Activated T-cell treated with anti-CD3 and anti-CD28 coated beads, Interleukin-2, amount 50 U/mL, for 24 hours (primary cell): ENCODE results near the gene LLCFC1.

Experiments used
- DNase-seq: peaks from one replicate; pipeline ENCODE4 v3.0.0-alpha.2; 2020
- H3K27ac Mint-ChIP-seq: 2 replicates; pipeline ENCODE4 v1.8.0; 2020; ENCODE audit warnings: mild to moderate bottlenecking, mixed read lengths
- H3K27me3 Mint-ChIP-seq: 2 replicates; pipeline ENCODE4 v1.8.0; 2020; ENCODE audit warnings: mixed read lengths
- H3K36me3 Mint-ChIP-seq: 2 replicates; pipeline ENCODE4 v1.8.0; 2020; ENCODE audit warnings: low read depth, mixed read lengths
- H3K4me1 Mint-ChIP-seq: 2 replicates; pipeline ENCODE4 v1.8.0; 2020; ENCODE audit warnings: low read depth, mixed read lengths
- H3K4me3 Mint-ChIP-seq: 2 replicates; pipeline ENCODE4 v1.8.0; 2020; ENCODE audit warnings: mild to moderate bottlenecking, moderate library complexity, mixed read lengths
- H3K9me3 Mint-ChIP-seq: 2 replicates; pipeline ENCODE4 v1.8.0; 2020; ENCODE audit warnings: mixed read lengths

Gene LLCFC1

DNA sequence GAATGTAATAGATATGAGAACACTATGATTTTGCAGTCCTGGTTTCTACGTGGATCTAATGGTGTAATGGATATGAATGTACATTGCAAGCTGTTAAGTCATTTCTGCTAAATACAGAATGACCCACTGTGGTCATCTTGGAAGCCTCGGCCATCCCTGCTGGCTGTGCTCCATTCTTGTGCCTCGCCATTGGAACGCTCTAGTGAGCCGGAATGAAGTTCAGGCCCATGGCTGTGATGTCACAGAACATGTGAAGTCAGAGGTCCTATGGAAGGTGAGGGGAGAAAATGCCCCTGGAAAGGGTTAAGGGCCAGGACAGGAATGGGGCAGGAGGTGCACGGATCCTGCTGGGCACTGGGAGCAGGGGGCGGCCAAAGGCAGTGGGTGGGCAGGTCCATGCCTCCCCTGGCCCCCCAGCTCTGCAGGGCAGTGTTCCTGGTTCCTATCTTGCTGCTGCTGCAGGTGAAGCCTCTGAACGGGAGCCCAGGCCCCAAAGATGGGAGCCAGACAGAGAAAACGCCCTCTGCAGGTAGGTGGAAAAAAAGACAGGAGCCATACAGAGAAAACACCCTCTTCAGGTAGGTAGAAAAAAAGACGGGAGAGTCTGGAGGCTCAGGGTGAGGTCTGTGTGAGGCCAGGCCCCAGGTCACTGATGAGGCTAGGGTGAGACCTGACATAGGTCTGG, at the start of gene LLCFC1:
Gene LLCFC1, plus strand, starts transcription at position 259 of the 685 bp plus-strand sequence. Its CDS starts 138 bp downstream, at position 397.
- Mint-ChIP-seq H3K36me3 (no peaks in the 10 kb centered on the region), H3K27ac (no peak within 1 kb of the TSS), H3K4me1 (no peaks in the 10 kb centered on the region), H3K27me3 (peaks cover 2% of the 10 kb centered on the region), H3K4me3 (no peak within 1 kb of the TSS), H3K9me3 (no peaks in the 10 kb centered on the region)
- no peak for DNase-seq

DNA sequence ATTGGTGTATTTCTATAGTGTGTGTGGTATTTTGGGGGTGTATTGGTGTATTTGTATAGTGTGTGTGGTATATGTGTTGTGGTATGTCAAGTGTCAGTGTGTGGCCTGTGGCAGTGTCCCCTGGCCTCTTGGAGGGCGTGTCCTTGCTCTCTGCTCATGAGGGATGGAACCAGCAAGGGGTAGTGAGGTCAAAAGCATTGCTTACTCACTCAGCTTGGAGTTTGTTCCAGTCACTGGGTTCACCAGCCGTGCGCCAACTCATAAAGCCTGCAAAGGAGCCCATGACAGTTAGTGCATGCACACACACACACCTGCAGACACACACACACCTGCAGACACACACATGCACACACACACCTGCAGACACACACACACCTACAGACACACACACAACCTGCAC, 49.5 kb upstream of the LLCFC1 start:
- no peak overlapping the region for H3K4me3 Mint-ChIP-seq
- no peaks in the 10 kb centered on the region for H3K4me1 Mint-ChIP-seq

DNA sequence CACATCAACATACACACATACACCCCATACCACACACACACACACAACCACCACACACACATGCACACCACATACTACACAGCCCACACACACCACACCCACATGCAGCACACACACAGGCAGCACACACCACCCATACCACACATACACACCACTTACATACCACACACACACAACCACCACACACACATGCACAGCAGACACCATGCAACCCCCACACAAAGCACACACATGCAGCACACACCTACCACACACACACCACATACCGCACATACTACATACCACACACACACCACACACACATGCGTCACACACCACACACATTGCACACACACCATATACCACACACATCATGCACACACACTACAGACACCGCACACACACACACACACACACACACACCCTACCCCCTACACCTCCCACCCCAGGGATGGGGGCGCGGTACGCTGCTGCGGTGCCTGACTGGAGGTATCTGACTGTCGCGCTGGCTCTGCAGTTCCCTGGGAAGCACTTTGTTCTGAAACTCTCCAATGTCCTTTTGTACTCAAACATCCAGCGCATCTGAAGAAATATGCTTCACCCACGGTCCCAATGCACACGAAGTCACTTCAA, 48.3 kb upstream of the LLCFC1 start:
- no peaks in the 10 kb centered on the region for H3K27me3 Mint-ChIP-seq
- no peak overlapping the region for H3K4me3 Mint-ChIP-seq
- H3K4me1 Mint-ChIP-seq = no peaks in the 10 kb centered on the region
- no peak overlapping the region for H3K27ac Mint-ChIP-seq
- H3K9me3 Mint-ChIP-seq = no peaks in the 10 kb centered on the region
- peak; percentile 9 for DNase-seq
- H3K36me3 Mint-ChIP-seq = no peaks in the 10 kb centered on the region

More for the DNA sequence above, 49.5 kb upstream of the LLCFC1 start:
- Mint-ChIP-seq H3K27me3 (no peaks in the 10 kb centered on the region), H3K27ac (no peak overlapping the region), H3K36me3 (no peaks in the 10 kb centered on the region), H3K9me3 (no peaks in the 10 kb centered on the region)
- no peak for DNase-seq

DNA sequence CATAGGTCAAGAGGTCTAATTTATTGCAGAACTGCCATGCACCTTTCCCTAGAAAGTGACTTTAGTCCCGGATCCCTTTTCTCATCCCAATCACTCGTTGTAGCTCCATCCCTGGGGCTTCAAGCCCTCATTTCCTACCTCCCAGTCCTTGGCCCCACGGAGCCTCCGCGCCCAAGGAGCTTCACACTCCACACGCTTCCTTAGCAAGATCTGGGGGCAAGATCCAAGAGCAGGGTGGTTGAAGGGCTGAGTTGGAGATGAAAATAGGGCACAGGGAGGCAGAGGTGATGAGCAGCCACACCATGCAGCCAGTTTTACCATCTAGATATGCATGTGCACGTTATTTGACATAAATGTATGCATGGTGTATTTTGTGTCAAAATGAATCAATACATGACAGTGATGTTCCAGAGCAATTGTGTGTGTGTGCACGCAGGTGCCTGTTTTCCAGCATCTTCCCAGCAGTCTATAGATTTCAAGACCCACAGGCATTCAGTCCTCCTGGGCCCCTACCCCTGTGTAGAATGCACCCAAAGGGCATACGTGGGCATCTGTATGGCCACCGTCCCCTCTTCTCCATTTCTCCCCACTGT, 47.7 kb upstream of the LLCFC1 start:
- H3K27ac Mint-ChIP-seq = no peak overlapping the region
- H3K36me3 Mint-ChIP-seq = no peaks in the 10 kb centered on the region
- H3K9me3 Mint-ChIP-seq = no peaks in the 10 kb centered on the region
- H3K4me3 Mint-ChIP-seq = no peak overlapping the region
- no peaks in the 10 kb centered on the region for H3K4me1 Mint-ChIP-seq
- H3K27me3 Mint-ChIP-seq = no peaks in the 10 kb centered on the region
- DNase-seq = no peak

DNA sequence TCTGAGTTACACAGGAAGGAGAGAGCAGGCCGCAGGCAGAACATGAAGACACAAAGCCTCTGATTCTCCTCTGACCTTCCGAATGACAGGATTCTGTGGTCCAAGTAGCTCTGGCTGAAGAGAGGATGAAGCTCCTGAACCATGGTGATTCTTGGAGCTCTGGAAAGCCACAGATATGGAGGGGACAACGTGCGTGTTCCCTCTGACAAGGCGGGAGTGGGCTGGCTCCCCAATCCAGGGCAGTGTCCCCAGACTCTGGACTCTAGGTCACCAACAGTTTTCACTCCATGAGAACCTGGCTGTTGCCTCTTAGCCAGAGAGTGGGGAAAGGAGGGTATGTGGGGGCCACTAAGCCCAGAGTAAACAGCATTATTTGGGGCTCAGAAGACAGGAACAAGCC, 46.3 kb upstream of the LLCFC1 start:
- no peaks in the 10 kb centered on the region for H3K36me3 Mint-ChIP-seq
- no peak for DNase-seq

DNA sequence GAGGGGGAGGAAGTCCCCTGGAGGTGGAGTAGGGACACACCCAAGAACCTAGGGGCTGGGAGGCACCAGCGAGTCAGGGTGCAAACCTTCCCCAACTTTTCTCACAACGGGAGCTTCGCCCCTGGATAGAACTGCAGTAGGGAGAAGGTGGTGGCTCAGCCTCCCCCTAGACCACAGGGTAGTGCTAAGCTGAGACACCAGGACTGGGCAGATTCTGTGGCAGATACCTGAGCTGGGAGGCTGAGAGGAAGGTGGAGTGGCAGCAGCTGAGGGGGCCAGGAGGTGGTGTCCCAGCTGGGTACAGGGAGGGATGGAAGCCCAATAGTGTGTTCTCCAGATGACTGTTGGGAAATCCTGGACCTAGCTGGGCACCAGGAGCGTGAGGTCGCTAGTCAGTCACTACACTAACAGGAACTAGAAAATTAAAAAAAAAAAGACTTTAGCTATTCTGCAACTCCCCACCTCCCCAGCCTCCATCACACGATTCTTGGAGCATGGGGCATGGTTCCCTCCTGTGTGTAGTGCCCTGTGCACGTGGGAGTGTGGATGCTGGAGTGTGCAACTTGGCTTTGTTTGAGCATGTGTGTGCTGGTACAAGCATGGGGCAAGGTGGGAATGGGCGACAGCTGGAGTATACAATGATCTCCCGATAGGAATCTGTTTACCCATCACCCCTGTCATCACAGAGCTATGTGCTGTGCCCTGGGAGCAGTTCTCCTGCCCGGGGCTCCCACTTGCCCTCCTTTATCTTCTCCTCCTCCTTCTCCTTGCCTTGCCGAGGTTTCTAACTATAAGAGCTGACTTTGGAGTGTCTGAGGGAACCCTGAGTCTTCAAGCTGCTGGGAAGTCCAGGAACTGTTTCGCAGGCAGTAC, 44.9 kb upstream of the LLCFC1 start:
- DNase-seq = no peak
- no peak overlapping the region for H3K27ac Mint-ChIP-seq

More for the DNA sequence above, 46.3 kb upstream of the LLCFC1 start:
- no peaks in the 10 kb centered on the region for H3K9me3 Mint-ChIP-seq
- no peaks in the 10 kb centered on the region for H3K4me1 Mint-ChIP-seq
- H3K27ac Mint-ChIP-seq = no peak overlapping the region
- peaks cover 3% of the 10 kb centered on the region for H3K27me3 Mint-ChIP-seq
- no peak overlapping the region for H3K4me3 Mint-ChIP-seq

DNA sequence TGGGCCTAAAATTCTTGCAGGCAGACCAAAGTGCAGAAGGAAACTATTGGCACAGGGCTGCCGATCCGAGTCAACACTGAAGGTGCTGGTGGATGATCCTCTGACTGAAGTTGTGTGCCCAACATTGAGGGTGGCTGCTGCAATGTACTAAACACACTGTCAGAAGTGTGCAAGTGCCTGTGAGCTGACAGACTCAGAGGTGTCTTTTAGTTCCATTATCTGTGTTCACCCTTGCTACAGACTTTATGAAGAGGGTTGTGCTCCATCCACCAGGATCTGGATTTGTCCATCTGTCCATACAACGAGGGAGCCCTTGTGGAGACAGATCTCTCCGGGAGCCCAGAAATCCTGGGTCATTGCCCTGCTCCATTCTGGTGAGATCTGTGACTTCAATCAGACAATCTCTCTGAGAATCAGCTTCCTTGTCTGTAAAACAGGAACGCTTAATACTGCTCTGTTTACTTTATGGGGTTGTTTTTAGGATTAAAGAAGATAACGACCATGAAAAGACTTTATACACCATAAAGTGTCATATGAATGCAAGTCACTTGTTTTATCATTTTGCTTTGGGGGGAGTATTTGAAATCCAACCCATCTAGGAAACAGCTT, 44.2 kb upstream of the LLCFC1 start:
- H3K36me3 Mint-ChIP-seq = no peaks in the 10 kb centered on the region
- H3K27ac Mint-ChIP-seq = no peak overlapping the region
- H3K4me1 Mint-ChIP-seq = no peaks in the 10 kb centered on the region
- no peaks in the 10 kb centered on the region for H3K9me3 Mint-ChIP-seq
- H3K27me3 Mint-ChIP-seq = peaks cover 3% of the 10 kb centered on the region
- no peak for DNase-seq
- H3K4me3 Mint-ChIP-seq = no peak overlapping the region

More for the DNA sequence above, 44.9 kb upstream of the LLCFC1 start:
- Mint-ChIP-seq H3K27me3 (peaks cover 3% of the 10 kb centered on the region), H3K4me1 (no peaks in the 10 kb centered on the region), H3K4me3 (no peak overlapping the region), H3K9me3 (no peaks in the 10 kb centered on the region), H3K36me3 (no peaks in the 10 kb centered on the region)

DNA sequence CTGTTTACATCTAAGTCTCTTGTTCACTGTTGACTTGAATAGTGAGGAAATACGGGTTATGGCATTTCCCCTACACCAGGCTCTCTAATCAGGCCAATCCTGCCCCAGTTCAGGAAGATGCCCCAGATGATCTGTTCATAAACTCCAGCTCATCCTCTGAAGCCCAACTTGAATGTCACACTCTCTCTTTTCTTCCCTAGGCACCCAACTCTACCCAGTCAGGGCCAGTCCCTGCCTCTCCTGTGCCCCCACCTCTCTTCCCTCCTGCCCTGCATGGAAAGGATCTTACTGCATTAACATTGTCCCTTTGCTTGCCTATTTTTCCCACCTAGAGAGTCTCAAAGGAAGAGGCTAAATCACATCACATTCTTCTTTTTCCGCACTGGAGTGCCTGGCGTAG, 43.1 kb upstream of the LLCFC1 start:
- DNase-seq = no peak
- no peak overlapping the region for H3K4me3 Mint-ChIP-seq
- no peaks in the 10 kb centered on the region for H3K4me1 Mint-ChIP-seq
- no peaks in the 10 kb centered on the region for H3K36me3 Mint-ChIP-seq
- H3K27me3 Mint-ChIP-seq = peaks cover 3% of the 10 kb centered on the region
- no peaks in the 10 kb centered on the region for H3K9me3 Mint-ChIP-seq
- no peak overlapping the region for H3K27ac Mint-ChIP-seq

DNA sequence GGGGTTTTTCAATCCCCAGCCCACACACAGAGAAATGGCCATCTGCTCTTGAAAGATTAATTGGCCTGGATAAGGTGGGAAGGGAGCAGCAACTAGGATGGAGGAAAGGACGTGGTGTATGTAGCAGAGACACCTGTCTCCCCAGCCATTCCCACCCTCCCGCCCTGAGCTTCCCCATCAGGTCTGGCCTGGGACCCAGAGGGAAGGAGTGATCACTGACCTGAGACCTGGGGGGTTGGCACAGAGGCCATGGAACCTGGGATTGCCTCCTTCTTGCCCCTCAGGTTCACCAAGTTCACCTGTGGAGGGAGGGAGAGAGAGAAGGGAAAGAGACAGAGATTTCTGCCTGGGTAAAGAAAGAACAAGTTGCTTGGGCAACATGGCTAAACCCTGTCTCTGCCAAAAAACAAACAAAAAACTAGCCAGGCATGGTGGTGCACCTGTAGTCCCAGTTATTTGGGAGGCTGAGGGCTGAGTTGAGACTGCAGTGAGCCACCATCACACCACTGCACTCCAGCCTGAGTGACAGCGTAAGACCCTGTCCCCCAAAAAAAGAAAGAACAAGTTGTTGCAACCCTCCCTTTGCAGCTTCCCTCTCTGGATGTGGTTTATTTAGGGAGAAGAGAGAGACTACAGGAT, 42.4 kb upstream of the LLCFC1 start:
- no peaks in the 10 kb centered on the region for H3K4me1 Mint-ChIP-seq

DNA sequence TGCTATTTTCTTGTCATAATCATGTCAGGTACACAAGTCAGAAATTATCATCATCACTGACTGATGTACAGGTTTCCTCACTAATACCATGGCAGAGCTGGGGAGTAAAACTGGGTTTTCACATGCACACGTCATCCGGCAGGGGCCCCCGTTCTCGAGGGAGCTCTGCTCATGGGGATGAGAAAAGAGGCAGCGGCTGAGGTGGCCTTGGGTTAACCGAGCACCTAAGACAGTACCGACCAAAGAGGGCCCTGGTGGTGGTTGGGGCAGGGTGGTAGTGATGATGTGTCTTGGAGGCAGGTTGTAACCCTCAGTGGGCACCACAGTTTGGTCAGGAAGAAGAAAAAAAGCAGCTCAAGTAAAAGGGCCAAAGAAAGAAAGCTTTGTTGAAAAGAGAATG, 41.6 kb upstream of the LLCFC1 start:
- Mint-ChIP-seq H3K4me3 (no peak overlapping the region), H3K4me1 (no peaks in the 10 kb centered on the region), H3K27ac (no peak overlapping the region), H3K27me3 (peaks cover 3% of the 10 kb centered on the region), H3K36me3 (no peaks in the 10 kb centered on the region), H3K9me3 (no peaks in the 10 kb centered on the region)
- no peak for DNase-seq

More for the DNA sequence above, 42.4 kb upstream of the LLCFC1 start:
- H3K9me3 Mint-ChIP-seq = no peaks in the 10 kb centered on the region
- H3K27me3 Mint-ChIP-seq = peaks cover 3% of the 10 kb centered on the region
- no peak overlapping the region for H3K27ac Mint-ChIP-seq
- no peak overlapping the region for H3K4me3 Mint-ChIP-seq
- no peaks in the 10 kb centered on the region for H3K36me3 Mint-ChIP-seq
- no peak for DNase-seq

DNA sequence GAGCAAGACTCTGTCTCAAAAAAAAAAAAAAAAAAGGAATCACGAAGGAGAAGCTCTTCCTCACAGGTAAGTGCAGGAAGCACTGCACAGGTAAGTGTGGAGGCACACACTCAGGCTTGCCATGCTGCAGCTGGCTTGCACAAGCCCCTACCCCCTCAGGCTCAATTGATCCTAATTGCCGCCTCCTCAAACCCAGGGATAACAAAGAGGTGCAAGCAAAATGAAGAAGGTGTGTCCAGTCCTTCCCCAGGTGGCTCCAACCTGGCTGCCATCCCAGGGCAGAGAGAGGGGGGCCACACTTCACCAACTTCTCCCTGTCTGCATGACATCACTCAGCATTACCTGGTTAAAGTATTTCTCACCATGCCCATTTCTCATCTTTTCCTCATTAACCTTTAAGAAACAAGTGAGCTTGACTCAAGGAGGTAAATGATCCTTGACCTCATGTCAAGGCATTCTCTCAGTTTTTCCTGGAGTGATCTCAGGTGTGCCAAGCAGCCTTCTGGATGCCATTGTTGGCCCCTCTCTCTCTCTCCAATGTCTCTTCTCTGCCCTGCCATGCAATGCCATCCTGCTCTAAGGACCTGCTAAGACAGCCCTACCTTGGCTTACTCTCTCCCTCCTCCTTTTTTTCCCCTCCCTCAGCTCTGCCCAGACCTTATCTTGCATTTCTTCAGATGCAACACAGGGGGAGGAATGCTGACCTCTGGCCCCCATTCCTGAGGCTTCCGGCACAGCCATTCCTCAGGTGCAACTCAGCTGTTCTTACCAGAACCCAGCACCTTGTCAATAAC, 40.7 kb upstream of the LLCFC1 start:
- H3K27me3 Mint-ChIP-seq = peaks cover 3% of the 10 kb centered on the region
- no peak for DNase-seq
- no peak overlapping the region for H3K27ac Mint-ChIP-seq
- no peak overlapping the region for H3K4me3 Mint-ChIP-seq
- H3K4me1 Mint-ChIP-seq = no peaks in the 10 kb centered on the region
- H3K9me3 Mint-ChIP-seq = no peaks in the 10 kb centered on the region
- no peaks in the 10 kb centered on the region for H3K36me3 Mint-ChIP-seq

DNA sequence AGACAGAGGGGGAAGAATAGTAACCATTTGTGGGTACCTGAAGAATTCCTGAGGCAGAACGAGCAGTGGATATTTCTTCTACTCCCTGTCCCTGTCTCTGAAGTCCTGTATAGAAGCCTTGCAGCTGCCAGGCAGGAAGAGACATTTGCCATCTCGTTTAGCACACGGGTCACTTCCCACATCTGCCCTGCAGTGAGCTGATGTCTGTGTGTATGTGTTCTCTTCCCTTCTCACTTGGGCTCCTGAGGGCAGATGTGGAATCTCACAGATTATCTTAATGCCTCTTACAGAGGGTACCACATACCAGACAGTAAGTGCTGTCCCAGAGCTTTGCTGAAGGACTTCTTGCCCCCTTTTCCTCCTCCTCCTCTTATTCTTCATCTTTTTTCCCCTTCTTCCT, 39.6 kb upstream of the LLCFC1 start:
- no peak for DNase-seq
- H3K4me3 Mint-ChIP-seq = no peak overlapping the region
- peaks cover 3% of the 10 kb centered on the region for H3K27me3 Mint-ChIP-seq
- H3K4me1 Mint-ChIP-seq = no peaks in the 10 kb centered on the region
- H3K36me3 Mint-ChIP-seq = no peaks in the 10 kb centered on the region
- H3K9me3 Mint-ChIP-seq = no peaks in the 10 kb centered on the region
- H3K27ac Mint-ChIP-seq = no peak overlapping the region

DNA sequence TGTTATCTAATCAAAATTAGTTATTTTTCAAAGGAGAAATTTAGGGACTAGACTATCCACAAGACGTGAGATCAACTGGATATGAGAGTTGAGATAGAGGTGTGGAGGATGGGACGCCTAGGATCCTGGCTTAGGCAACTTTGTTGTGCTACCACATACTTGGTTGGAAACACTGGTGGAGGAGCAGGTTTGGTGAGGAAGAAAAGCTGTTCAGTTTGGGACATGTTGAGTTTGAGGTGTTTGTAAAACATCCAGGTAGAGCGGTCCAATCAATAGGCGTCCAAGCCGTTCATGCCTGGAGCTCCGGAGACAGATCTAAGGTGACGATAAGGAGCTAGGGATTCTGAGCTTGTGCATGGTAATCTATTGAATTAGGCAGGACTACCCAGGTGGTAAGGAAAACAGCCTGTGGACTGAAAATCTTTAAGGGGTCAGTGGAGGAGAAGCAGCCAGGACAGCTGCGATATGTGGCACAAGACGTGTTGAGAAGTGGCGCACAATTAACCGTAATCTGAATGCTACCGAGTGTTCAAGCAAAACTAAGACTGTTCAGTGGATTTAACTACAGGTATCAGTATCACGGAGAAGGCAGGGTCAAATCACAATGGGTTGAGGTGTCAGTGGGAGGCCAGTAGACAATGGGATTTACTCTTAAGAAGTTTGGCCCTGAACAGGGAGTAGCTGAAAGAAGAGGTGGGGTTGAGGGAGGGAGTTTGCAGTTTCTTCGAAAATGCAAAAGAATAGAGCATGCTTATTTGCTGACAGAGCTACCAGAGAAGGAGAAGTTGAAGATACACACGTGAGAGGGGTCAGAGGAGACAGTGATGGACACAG, 37.6 kb upstream of the LLCFC1 start:
- no peaks in the 10 kb centered on the region for H3K36me3 Mint-ChIP-seq
- H3K9me3 Mint-ChIP-seq = no peaks in the 10 kb centered on the region
- H3K4me3 Mint-ChIP-seq = no peak overlapping the region

More for the DNA sequence above, 37.6 kb upstream of the LLCFC1 start:
- Mint-ChIP-seq H3K4me1 (no peaks in the 10 kb centered on the region), H3K27me3 (peaks cover 3% of the 10 kb centered on the region), H3K27ac (no peak overlapping the region)
- DNase-seq = no peak
